ENCODE measurements around the gene DEFB121.

- no peak for TF ChIP-seq EZH2 (IDR thresholded peaks at IDR 0.05; ENCODE audit: borderline replicate concordance)
- no peak for TF ChIP-seq CTCF (IDR thresholded peaks at IDR 0.05; ENCODE audit: poor library complexity)
- no peak for TF ChIP-seq EZH2phosphoT487 (IDR thresholded peaks at IDR 0.05; ENCODE audit: low read depth, severe bottlenecking, unreplicated experiment)
Observed at GRCh38 chr20:31374346-31374745, 31.7 kb downstream of the DEFB121 start.
